Limb (tissue), 2 donors: ENCODE data around the gene VIL1.

ENCODE experiments used
- DNase-seq, 2 donors: peaks; one replicate each; pipeline ENCODE4 v3.0.0-alpha.2; 2016; ENCODE audit errors: extremely low spot score in 2 of 2

The VIL1 gene

GRCh38 chr2:218435003-218435982, 16.4 kb downstream of the VIL1 start:
- no peak for DNase-seq

- no peak for DNase-seq
Measured at GRCh38 chr2:218436992-218437391, 18.1 kb downstream of the VIL1 start.

GRCh38 chr2:218437969-218438368, 19.0 kb downstream of the VIL1 start:
- DNase-seq: no peak

GRCh38 chr2:218438596-218438995, 19.7 kb downstream of the VIL1 start:
- no peak for DNase-seq

GRCh38 chr2:218444692-218445357, 25.9 kb downstream of the VIL1 start:
- no peak for DNase-seq

- DNase-seq: no peak
Measured at GRCh38 chr2:218445602-218446001, 26.7 kb downstream of the VIL1 start.

- DNase-seq: no peak
Measured at GRCh38 chr2:218446547-218446946, 27.6 kb downstream of the VIL1 start.

GRCh38 chr2:218447072-218447471, 28.1 kb downstream of the VIL1 start:
- DNase-seq: no peak

- DNase-seq: no peak
Measured at GRCh38 chr2:218448934-218449333, 30.0 kb downstream of the VIL1 start.

GRCh38 chr2:218452079-218452478, 33.2 kb downstream of the VIL1 start:
- no peak for DNase-seq

GRCh38 chr2:218456849-218457248, 37.9 kb downstream of the VIL1 start:
- DNase-seq: no peak

GRCh38 chr2:218458598-218458997, 39.7 kb downstream of the VIL1 start:
- no peak for DNase-seq

GRCh38 chr2:218465987-218466633, 47.2 kb downstream of the VIL1 start:
- DNase-seq: peak in 1 of 2 donors; percentile 59

GRCh38 chr2:218470448-218470847, 51.5 kb downstream of the VIL1 start:
- no peak for DNase-seq

- no peak for DNase-seq
Measured at GRCh38 chr2:218471036-218471435, 52.1 kb downstream of the VIL1 start.

GRCh38 chr2:218471982-218472381, 53.1 kb downstream of the VIL1 start:
- DNase-seq: no peak

GRCh38 chr2:218472988-218473387, 54.1 kb downstream of the VIL1 start:
- no peak for DNase-seq

GRCh38 chr2:218474527-218474926, 55.6 kb downstream of the VIL1 start:
- no peak for DNase-seq

GRCh38 chr2:218476676-218477075, 57.8 kb downstream of the VIL1 start:
- DNase-seq: no peak

GRCh38 chr2:218477247-218477646, 58.3 kb downstream of the VIL1 start:
- no peak for DNase-seq

GRCh38 chr2:218478544-218478943, 59.6 kb downstream of the VIL1 start:
- DNase-seq: no peak

- DNase-seq: no peak
Measured at GRCh38 chr2:218479595-218479994, 60.7 kb downstream of the VIL1 start.
